Measurements from ENCODE around the gene BABAM2. TPM values are rescaled to one million over a fixed set of nuclear protein-coding genes. Genes with fewer than 3 reads are reported as not detected.

The BABAM2 gene
- total and polyA plus RNA-seq, 11 donors, result 22.2 to 75.1 (median 62.5) TPM

DNA sequence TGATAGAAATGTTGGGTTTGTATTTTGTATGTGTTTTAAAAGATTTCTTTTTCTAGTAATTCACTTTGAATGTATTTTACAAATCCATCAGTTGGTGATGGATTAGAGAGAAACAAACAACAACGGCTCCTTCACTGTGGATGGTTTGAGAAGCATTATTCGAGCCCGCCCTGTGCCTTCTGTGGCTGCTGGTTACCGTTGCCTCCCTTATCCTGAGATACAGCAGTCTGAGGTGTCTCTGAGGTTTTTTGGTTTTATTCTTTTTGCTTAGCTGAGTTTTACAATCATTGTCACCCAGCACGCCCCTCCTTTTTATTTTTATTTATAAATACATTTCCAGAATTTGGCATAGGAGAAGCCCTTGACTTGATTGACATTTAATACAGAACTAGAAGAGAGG lies 168.3 kb downstream of the BABAM2 start:
- DNase-seq (no peak), ATAC-seq (no peak)
- no peak overlapping the region for H3K4me3 ChIP-seq

GRCh38 chr2:28062867-28063266 lies 172.3 kb downstream of the BABAM2 start:
- intact Hi-C loops (cut with DNase I), result no loop called here
- 78 to 87% (median 84%) methylated on average over 2 of the region's 2 CpGs for WGBS, 4 donors
- ATAC-seq (no peak), DNase-seq (no peak)
- no peaks in the 10 kb centered on the region for H3K4me1 ChIP-seq
- H3K9me3 ChIP-seq, result peaks cover 0 to 4% (median 0%) of the 10 kb centered on the region in 12 donors
- no peak overlapping the region for H3K4me3 ChIP-seq
- H3K27me3 ChIP-seq, result no peaks in the 10 kb centered on the region
- TF ChIP-seq CTCF (IDR thresholded peaks at IDR 0.05) (no peak), POLR2A (IDR thresholded peaks at IDR 0.05) (no peak)
- H3K27ac ChIP-seq, result no peak overlapping the region
- H3K36me3 ChIP-seq, result no peaks in the 10 kb centered on the region

More for the DNA sequence above, 168.3 kb downstream of the BABAM2 start:
- intact Hi-C loops (cut with DNase I), result no loop called here
- no peak for TF ChIP-seq CTCF (IDR thresholded peaks at IDR 0.05)
- no peak for TF ChIP-seq POLR2A (IDR thresholded peaks at IDR 0.05)
- Histone ChIP-seq H3K27ac (no peak overlapping the region), H3K4me1 (no peaks in the 10 kb centered on the region), H3K36me3 (no peaks in the 10 kb centered on the region), H3K9me3 (peaks cover 0 to 4% (median 0%) of the 10 kb centered on the region in 12 donors), H3K27me3 (no peaks in the 10 kb centered on the region)
- 93 to 96% (median 94%) methylated on average over 5 of the region's 5 CpGs for WGBS, 4 donors

- TF ChIP-seq POLR2A (IDR thresholded peaks at IDR 0.05), result no peak
- no peak for TF ChIP-seq CTCF (IDR thresholded peaks at IDR 0.05)
- Histone ChIP-seq H3K4me3 (no peak overlapping the region), H3K4me1 (no peaks in the 10 kb centered on the region), H3K9me3 (peaks cover 0 to 4% (median 0%) of the 10 kb centered on the region in 12 donors), H3K36me3 (no peaks in the 10 kb centered on the region), H3K27ac (no peak overlapping the region), H3K27me3 (no peaks in the 10 kb centered on the region)
- DNase-seq (no peak), ATAC-seq (no peak)
- intact Hi-C loops (cut with DNase I), result no loop called here
Measured at GRCh38 chr2:28063492-28063962, 173.0 kb downstream of the BABAM2 start.

DNA sequence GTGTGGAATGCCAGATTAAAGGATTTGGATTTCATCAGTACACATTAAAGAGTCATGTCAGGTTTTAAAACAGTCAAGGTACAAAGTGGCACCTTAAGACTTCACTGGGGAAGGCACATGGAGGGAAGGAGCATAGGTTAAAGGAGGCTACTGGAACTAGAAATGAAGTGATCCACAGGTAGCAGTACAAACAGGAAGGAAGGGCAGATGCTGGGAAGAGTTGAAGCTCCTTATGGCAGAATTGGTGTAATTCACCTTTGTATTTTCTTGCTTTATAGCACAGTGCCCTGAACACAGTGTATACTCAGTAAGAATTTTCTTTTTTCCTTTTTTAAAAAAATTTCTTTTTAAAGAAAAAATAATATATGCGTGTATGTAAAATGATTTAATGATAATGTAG lies 177.1 kb downstream of the BABAM2 start:
- Histone ChIP-seq H3K9me3 (no peaks in the 10 kb centered on the region), H3K4me1 (no peaks in the 10 kb centered on the region), H3K27ac (no peak overlapping the region), H3K27me3 (no peaks in the 10 kb centered on the region), H3K36me3 (no peaks in the 10 kb centered on the region), H3K4me3 (no peak overlapping the region)
- no peak for ATAC-seq
- no peak for DNase-seq
- no peak for TF ChIP-seq CTCF (IDR thresholded peaks at IDR 0.05)
- no peak for TF ChIP-seq POLR2A (IDR thresholded peaks at IDR 0.05)
- intact Hi-C loops (cut with DNase I), result no loop called here
- WGBS, 4 donors, result 98 to 100% (median 99%) methylated on average over 1 of the region's 1 CpG

All from heart left ventricle (tissue), 16 donors.